GM20000 (cell line): ENCODE results near the gene CCDC27.
A peak's percentile ranks its signal among the peaks of the same experiment; 100 is the strongest.

Experiments used
- DNase-seq: peaks from one replicate; pipeline ENCODE4 v3.0.0; 2012; ENCODE audit warnings: low spot score
- TF ChIP-seq, protein P1 (sequence below): IDR thresholded peaks from 2 replicates; pipeline ENCODE4 v1.5.1; 2012; ENCODE audit warnings: mild to moderate bottlenecking, control low read depth; ENCODE audit errors: extremely low read depth, missing control alignments

Gene CCDC27

DNA sequence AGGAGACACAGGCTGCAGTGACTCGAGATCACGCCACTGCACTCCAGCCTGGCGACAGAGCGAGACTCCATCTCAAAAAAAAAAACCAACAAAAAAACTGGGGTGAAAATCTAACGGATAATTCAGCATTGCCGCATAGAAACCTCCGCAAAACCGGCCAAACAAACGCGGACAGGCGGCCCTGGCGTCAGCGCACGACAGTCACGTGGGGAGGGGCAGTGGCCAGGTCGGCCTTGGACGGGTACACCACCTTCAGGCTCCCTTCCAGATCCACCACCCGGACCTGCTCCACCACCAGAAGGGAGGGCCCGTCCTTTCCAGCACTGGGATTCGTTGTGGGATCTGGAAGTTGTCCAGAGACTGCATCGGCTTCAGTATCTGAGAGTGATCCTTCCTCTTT lies 28.7 kb downstream of the CCDC27 start:
- TF ChIP-seq, protein P1, sequence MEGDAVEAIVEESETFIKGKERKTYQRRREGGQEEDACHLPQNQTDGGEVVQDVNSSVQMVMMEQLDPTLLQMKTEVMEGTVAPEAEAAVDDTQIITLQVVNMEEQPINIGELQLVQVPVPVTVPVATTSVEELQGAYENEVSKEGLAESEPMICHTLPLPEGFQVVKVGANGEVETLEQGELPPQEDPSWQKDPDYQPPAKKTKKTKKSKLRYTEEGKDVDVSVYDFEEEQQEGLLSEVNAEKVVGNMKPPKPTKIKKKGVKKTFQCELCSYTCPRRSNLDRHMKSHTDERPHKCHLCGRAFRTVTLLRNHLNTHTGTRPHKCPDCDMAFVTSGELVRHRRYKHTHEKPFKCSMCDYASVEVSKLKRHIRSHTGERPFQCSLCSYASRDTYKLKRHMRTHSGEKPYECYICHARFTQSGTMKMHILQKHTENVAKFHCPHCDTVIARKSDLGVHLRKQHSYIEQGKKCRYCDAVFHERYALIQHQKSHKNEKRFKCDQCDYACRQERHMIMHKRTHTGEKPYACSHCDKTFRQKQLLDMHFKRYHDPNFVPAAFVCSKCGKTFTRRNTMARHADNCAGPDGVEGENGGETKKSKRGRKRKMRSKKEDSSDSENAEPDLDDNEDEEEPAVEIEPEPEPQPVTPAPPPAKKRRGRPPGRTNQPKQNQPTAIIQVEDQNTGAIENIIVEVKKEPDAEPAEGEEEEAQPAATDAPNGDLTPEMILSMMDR = no peak
- no peak for DNase-seq

DNA sequence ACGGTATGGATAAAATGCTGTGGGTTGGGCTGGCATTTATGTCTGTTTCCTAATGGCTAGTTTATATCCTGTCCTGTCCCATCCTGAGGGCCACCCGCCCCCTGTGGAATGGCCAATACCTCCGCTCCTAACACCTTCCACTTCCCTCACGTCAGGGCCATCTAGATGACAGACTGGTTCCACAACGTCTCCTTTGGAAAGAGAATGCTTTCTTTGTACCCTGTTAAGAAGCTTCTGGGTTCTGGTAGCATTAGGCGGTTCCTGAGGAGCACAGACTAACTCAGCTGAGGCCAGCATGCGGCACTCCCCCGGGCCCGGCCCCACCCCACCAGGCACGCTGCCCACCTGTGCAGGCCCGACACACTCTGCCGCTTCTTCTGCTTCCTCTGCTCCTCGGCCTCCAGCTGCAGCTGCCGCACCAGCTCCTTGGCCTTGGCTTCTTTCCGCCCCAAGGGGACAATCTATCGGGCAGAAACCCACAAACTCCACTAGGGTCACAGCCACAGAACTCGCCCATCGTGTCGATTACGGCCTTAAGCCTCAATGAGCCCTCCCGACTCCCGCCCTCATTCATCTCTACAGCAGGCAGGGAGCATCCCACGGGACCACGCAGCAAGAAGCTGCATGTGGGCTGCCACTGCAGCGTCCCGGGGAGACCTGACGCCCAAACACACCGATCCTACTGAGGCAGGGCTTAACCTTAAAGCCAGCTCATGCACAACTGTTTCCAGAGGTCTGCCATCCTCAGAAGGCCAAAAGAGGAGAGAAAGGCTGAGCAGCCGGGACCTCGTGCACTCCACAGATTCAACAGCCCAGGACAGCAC lies 31.6 kb downstream of the CCDC27 start:
- TF ChIP-seq, protein P1 = no peak

DNA sequence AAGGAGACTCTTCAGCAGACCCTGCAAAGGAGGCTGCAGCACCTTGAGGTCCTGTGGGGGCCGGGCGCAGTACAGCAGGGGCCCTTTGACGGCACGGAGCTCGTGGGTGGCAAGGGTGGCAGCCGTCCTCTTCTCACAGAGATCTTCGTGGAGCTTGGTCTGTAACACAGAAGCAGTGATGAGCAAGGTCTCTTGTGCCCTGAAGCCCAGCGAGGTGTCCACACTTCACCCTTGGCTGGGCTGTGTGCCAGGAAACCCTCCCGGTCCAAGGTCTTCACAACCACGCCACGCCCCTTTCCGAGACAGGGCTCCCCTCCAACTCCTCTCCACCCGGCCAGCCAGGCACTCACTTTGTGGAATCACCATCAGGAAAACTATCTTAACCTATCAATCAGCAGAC lies 32.8 kb downstream of the CCDC27 start:
- TF ChIP-seq, protein P1 = no peak
- DNase-seq = no peak

More for the DNA sequence above, 31.6 kb downstream of the CCDC27 start:
- DNase-seq = no peak

DNA sequence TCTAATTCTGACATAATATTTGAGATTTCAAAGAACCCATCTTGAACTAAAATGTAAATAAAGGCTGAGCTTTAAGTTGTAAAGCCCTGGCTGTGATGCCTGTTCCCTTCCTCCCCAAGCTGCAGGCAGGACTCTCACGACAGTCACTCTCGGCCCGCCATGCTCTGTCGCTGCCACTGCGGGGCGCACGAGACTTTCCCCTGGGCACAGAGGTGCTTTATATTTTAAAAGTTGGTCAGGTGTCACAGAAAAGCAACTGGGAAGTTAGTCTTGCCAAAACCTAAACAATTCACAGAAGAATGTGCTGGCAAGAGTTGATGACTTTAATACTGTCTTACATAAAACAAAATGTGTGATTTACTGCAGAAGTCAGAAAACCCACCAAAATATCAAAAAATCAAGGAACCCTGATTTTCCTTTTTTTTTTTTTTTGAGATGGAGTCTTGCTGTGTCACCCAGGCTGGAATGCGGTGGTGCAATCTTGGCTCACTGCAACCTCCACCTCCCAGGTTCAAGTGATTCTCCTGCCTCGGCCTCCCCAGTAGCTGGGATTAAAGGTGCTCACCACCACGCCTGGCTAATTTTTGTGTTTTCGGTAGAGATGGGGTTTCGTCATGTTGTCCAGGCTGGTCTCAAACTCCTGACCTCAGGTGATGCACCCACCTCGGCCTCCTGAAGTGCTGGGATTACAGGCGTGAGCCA lies 33.4 kb downstream of the CCDC27 start:
- peak; percentile 30 for DNase-seq
- TF ChIP-seq, protein P1 = no peak

DNA sequence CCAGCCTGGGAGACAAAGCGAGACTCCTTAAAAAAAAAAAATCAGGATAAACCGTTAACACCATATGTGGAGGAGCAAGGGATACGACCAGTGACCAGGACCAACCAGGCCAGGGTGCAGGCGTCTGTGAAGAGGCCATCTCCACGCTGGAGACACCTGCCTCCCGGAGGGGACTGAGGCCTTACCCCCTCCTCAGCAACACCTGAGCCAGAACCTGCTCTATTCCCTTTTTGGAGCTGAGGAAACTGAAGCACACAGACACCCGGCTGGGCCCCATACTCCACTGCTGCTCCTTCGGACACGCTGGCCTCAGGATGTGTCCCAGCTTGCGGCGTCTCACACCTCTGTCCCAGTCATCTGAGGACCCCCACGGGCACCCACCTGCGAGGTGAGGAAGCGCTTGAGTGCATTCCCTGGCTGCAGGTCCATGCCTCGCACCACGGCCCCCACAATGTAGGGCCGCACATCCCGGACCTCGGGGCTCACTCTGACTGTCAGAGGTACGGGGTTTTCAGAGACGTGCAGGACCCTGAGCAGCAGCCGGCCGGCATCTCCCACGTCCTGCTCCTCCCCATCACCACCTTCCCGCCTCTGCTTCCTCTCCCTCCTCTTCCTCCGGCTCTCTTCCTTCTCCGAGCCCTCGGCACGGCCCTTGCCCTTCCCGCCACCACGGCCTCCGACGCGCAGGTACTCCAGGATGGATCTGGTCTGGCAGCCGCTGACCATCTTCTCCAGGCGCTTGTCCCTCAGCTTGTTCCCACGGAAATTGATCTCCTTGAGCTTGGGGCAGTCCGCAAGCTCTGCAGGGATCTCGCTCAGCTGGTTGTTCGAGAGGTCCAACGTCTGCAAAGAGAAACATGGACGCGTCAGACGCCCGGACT lies 34.5 kb downstream of the CCDC27 start:
- TF ChIP-seq, protein P1 = no peak
- no peak for DNase-seq

DNA sequence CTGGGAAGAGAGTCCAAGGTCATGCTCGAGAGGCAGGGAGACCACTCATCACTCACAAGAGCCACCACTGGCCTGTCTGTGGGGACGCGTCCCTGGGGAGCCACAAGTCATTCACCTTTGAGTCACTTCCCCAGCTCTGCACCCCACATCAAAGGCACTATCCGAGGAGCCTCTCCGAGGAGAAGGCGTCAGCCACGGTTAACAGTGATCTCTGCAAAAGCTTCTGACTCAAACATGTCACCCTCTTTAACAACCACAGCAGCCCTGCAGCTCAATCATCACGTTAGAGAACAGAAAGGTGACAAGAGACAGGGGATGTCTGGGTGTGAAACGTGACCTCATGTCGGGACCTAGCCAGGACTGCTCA lies 35.1 kb downstream of the CCDC27 start:
- DNase-seq = no peak
- TF ChIP-seq, protein P1 = no peak
